ENCODE data around the gene CASP8AP2.
"Not testable (repeated sequence)": the region's sequence is repeated elsewhere in the genome, so short reads cannot be mapped to it uniquely, and the experiment has no call there.

DNA sequence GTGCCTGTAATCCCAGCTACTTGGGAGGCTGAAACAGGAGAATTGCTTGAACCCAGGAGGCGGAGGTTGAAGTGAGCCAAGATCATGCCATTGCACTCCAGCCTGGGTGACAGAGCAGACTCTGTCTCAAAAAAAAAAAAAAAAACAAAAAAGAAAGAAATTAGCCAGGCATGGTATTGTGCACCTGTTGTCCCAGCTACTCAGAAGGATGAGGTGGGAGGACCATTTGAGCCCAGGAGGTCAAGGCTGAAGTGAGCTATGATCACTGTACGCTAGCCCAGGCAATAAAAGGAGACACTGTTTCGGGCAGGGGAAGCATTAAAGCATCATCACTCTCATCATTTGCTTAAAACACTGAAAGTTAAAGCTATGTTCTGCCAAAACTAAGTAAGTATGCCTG is 16.3 kb upstream of the CASP8AP2 start:
- TF ChIP-seq, protein P1, sequence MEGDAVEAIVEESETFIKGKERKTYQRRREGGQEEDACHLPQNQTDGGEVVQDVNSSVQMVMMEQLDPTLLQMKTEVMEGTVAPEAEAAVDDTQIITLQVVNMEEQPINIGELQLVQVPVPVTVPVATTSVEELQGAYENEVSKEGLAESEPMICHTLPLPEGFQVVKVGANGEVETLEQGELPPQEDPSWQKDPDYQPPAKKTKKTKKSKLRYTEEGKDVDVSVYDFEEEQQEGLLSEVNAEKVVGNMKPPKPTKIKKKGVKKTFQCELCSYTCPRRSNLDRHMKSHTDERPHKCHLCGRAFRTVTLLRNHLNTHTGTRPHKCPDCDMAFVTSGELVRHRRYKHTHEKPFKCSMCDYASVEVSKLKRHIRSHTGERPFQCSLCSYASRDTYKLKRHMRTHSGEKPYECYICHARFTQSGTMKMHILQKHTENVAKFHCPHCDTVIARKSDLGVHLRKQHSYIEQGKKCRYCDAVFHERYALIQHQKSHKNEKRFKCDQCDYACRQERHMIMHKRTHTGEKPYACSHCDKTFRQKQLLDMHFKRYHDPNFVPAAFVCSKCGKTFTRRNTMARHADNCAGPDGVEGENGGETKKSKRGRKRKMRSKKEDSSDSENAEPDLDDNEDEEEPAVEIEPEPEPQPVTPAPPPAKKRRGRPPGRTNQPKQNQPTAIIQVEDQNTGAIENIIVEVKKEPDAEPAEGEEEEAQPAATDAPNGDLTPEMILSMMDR (IDR thresholded peaks at IDR 0.05): not testable (repeated sequence)
- not testable (repeated sequence) for TF ChIP-seq POLR2A, EP300, POLR2AphosphoS5 (IDR thresholded peaks at IDR 0.05)
